Measurements from ENCODE around the gene C8B.

C8B gene

DNA sequence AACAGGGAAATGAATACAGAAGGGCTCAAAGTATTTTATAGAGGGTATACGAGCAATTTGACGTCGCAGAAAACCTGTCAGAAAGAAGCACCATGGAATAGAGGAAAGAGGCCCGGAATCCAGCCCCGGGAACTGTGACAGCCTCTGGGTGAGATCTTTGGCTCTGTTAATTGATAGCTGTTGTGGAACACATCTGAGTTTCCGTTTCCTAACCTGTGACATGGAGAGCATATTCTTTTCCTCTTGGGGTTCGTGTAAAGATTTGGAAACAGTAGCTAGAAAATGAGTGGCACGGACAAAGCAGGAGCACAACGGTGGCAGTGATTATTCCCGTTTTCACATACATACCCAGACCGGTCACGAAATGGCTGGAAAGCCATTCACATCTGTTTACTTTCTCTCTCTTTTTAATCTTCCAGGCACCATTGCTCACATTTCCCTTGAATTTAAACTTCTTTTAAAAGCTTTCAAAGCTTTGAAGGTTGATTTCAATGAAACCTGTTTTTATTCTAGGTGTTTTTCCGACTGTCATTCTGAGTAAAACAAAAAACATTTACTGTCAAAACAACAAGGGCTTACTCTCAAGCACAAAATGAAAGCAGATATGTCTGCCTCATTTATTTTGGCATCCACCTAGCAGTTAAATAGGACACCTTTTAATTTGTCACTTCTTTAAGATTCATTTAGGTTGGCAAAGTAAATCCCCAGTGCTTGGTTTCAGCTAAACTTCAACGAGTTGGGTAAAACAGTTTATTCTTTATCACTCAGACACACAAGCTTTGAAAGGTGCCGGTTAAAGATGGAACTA lies 26.7 kb upstream of the C8B start:
- Histone ChIP-seq H3K27me3 (ENCODE audit: control insufficient read depth, insufficient read depth, low read length) (no peaks in the 10 kb centered on the region), H3K27ac (ENCODE audit: low read depth, low read length) (no peak overlapping the region), H3K4me1 (ENCODE audit: control insufficient read depth, insufficient read depth, low read length) (peaks cover 20% of the 10 kb centered on the region), H3K9ac (ENCODE audit: low read length) (no peak overlapping the region), H3K9me3 (ENCODE audit: control insufficient read depth, insufficient read depth, low read depth, low read length) (no peaks in the 10 kb centered on the region), H3K4me3 (ENCODE audit: low read depth, low read length) (no peak overlapping the region), H3K36me3 (ENCODE audit: control insufficient read depth, insufficient read depth, low read length) (no peaks in the 10 kb centered on the region)

DNA sequence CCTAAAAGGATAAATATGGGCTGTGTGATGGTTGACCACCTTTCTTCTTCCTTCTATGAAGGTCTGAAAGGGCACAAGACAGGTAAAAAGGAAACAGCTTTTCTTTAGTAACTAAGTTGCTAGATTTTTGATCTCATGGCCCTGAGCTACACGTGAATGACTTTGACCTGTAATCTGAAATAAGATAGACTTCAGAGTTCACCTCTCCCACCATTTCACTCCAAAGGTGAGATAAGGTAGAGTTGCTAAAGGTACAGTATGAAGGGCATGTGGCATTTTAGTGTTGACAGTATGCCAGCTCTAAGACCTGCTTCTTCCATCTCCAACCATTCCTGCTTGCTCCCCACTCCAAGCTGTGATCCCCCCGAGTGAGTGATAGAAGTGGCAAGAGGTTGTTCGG lies 25.8 kb upstream of the C8B start:
- peaks cover 20% of the 10 kb centered on the region for H3K4me1 ChIP-seq (ENCODE audit: control insufficient read depth, insufficient read depth, low read length)

DNA sequence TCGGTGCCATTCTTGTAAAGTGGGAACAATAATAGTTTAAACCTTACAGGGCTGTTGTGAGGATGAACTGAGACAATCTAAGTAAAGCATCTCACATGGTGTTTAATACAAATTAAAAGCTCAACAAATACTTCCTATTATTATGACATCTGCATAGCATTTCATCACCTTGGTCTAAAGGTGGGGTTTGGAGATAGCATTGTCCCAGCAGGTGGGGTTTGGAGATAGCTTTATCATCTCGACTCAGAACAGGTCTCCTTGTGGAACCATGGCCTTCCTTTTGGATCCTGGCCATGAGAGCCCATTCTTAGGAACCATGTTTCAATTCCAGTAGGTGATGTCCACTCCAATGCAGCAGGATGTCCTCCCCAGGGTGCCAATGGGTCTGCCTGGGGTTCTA lies 20.6 kb upstream of the C8B start:
- H3K9me3 ChIP-seq (ENCODE audit: control insufficient read depth, insufficient read depth, low read depth, low read length) = no peaks in the 10 kb centered on the region
- H3K4me3 ChIP-seq (ENCODE audit: low read depth, low read length) = no peak overlapping the region
- H3K4me1 ChIP-seq (ENCODE audit: control insufficient read depth, insufficient read depth, low read length) = no peaks in the 10 kb centered on the region
- H3K27ac ChIP-seq (ENCODE audit: low read depth, low read length) = no peak overlapping the region
- no peak overlapping the region for H3K9ac ChIP-seq (ENCODE audit: low read length)
- no peaks in the 10 kb centered on the region for H3K36me3 ChIP-seq (ENCODE audit: control insufficient read depth, insufficient read depth, low read length)
- H3K27me3 ChIP-seq (ENCODE audit: control insufficient read depth, insufficient read depth, low read length) = no peaks in the 10 kb centered on the region

More for the DNA sequence above, 25.8 kb upstream of the C8B start:
- H3K27ac ChIP-seq (ENCODE audit: low read depth, low read length) = no peak overlapping the region
- H3K4me3 ChIP-seq (ENCODE audit: low read depth, low read length) = no peak overlapping the region
- H3K9me3 ChIP-seq (ENCODE audit: control insufficient read depth, insufficient read depth, low read depth, low read length) = no peaks in the 10 kb centered on the region
- no peak overlapping the region for H3K9ac ChIP-seq (ENCODE audit: low read length)
- no peaks in the 10 kb centered on the region for H3K36me3 ChIP-seq (ENCODE audit: control insufficient read depth, insufficient read depth, low read length)
- no peaks in the 10 kb centered on the region for H3K27me3 ChIP-seq (ENCODE audit: control insufficient read depth, insufficient read depth, low read length)

DNA sequence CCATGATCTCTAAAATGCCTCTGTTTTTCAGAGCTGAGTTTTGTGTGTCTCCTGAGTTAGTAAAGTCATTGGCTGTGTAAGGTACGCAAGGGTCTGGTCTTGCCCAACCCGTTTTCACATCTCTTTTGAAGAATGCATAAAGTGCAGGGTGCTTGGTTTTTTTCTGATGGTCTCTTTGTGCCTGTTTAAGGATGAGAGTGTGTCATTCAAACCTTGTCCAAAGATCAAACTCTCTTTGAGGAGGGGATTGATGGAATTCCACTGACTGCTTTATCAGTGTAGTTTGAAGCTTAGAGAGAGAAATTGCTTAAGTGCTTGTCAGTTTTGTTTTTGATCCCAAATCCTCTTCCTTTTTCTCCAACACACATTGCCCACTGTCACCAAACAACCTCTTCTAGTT lies 20.0 kb upstream of the C8B start:
- no peaks in the 10 kb centered on the region for H3K4me1 ChIP-seq (ENCODE audit: control insufficient read depth, insufficient read depth, low read length)
- H3K9me3 ChIP-seq (ENCODE audit: control insufficient read depth, insufficient read depth, low read depth, low read length) = no peaks in the 10 kb centered on the region
- no peaks in the 10 kb centered on the region for H3K27me3 ChIP-seq (ENCODE audit: control insufficient read depth, insufficient read depth, low read length)
- H3K4me3 ChIP-seq (ENCODE audit: low read depth, low read length) = no peak overlapping the region
- H3K36me3 ChIP-seq (ENCODE audit: control insufficient read depth, insufficient read depth, low read length) = no peaks in the 10 kb centered on the region
- H3K27ac ChIP-seq (ENCODE audit: low read depth, low read length) = no peak overlapping the region
- H3K9ac ChIP-seq (ENCODE audit: low read length) = no peak overlapping the region

DNA sequence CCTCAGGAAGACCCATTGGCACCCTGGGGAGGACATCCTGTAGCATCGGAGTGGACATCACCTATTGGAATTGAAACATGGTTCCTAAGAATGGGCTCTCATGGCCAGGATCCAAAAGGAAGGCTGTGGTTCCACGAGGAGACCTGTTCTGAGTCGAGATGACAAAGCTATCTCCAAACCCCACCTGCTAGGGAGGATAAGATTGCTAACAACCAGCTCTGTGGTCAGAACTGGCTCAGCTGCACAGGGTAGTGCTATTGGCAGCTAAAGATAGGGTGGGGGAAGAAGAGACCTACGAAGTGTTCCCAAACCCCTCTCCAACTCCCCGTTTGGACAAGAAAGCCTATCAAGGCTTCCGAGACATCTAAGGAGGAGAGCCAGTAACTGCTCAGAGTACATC lies 17.7 kb upstream of the C8B start:
- no peak overlapping the region for H3K27ac ChIP-seq (ENCODE audit: low read depth, low read length)
- no peaks in the 10 kb centered on the region for H3K27me3 ChIP-seq (ENCODE audit: control insufficient read depth, insufficient read depth, low read length)
- H3K9ac ChIP-seq (ENCODE audit: low read length) = no peak overlapping the region

DNA sequence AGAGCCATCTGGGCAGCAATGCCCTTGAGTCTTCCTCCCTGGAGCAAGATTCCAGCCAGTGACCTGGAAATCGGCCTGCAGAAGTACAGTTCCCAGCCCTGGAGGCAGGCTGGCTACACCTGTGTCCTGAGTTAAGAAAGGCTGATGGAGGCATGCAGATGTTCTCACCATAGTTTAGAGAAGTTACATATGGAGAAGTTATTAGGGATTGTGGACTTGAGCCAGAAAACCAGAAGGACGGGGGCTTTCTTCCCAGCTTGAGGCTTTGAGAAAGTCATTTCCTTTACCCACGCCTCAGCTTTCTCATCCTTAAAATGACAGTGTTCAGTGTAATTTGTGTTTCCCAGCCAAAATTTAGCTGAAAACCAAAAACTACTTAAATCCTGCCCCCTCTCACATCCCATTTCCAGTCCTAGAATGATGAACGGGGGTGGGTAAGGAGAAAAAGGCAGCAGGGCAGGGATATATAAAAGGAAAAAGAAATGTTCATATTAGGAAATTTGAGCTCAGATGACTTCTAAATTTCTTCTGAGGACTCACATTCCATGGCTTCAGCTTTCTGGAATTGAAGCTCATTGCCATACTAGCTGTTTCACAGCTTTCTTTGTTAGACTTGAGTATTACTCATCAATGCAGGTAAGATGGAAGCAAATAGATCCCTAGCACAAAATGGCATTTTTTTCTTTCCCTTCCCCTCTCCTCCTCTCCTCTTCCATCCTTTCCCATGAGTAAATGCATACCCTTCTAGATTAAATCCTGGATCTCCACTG lies 14.4 kb upstream of the C8B start:
- H3K9me3 ChIP-seq (ENCODE audit: control insufficient read depth, insufficient read depth, low read depth, low read length) = no peaks in the 10 kb centered on the region
- no peak overlapping the region for H3K9ac ChIP-seq (ENCODE audit: low read length)
- no peak overlapping the region for H3K27ac ChIP-seq (ENCODE audit: low read depth, low read length)
- H3K27me3 ChIP-seq (ENCODE audit: control insufficient read depth, insufficient read depth, low read length) = no peaks in the 10 kb centered on the region
- no peak overlapping the region for H3K4me3 ChIP-seq (ENCODE audit: low read depth, low read length)
- H3K4me1 ChIP-seq (ENCODE audit: control insufficient read depth, insufficient read depth, low read length) = no peaks in the 10 kb centered on the region
- no peaks in the 10 kb centered on the region for H3K36me3 ChIP-seq (ENCODE audit: control insufficient read depth, insufficient read depth, low read length)

More for the DNA sequence above, 17.7 kb upstream of the C8B start:
- Histone ChIP-seq H3K36me3 (ENCODE audit: control insufficient read depth, insufficient read depth, low read length) (no peaks in the 10 kb centered on the region), H3K4me1 (ENCODE audit: control insufficient read depth, insufficient read depth, low read length) (no peaks in the 10 kb centered on the region), H3K9me3 (ENCODE audit: control insufficient read depth, insufficient read depth, low read depth, low read length) (no peaks in the 10 kb centered on the region), H3K4me3 (ENCODE audit: low read depth, low read length) (no peak overlapping the region)

DNA sequence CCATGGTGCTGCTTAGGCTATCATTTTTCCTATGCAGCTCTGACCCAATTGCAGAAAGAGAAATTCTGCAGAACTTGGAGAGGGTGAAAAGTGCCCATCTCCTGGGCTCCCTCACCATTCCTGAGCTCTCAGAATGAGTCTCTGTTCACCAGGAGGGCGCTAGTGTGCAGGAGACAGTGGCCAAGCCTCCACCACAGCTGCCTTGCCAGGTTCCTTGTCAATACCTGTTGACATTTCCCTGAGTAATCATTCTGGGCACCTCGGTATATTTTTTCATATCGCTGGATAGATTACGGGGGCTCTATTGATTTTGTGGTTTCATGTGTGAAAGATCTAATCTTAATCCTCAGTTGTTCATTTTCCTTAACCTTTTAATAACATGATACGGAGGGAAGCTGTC lies 13.0 kb upstream of the C8B start:
- no peak overlapping the region for H3K27ac ChIP-seq (ENCODE audit: low read depth, low read length)
- H3K9me3 ChIP-seq (ENCODE audit: control insufficient read depth, insufficient read depth, low read depth, low read length) = no peaks in the 10 kb centered on the region
- no peak overlapping the region for H3K4me3 ChIP-seq (ENCODE audit: low read depth, low read length)
- H3K36me3 ChIP-seq (ENCODE audit: control insufficient read depth, insufficient read depth, low read length) = no peaks in the 10 kb centered on the region
- no peaks in the 10 kb centered on the region for H3K27me3 ChIP-seq (ENCODE audit: control insufficient read depth, insufficient read depth, low read length)
- no peaks in the 10 kb centered on the region for H3K4me1 ChIP-seq (ENCODE audit: control insufficient read depth, insufficient read depth, low read length)
- no peak overlapping the region for H3K9ac ChIP-seq (ENCODE audit: low read length)

DNA sequence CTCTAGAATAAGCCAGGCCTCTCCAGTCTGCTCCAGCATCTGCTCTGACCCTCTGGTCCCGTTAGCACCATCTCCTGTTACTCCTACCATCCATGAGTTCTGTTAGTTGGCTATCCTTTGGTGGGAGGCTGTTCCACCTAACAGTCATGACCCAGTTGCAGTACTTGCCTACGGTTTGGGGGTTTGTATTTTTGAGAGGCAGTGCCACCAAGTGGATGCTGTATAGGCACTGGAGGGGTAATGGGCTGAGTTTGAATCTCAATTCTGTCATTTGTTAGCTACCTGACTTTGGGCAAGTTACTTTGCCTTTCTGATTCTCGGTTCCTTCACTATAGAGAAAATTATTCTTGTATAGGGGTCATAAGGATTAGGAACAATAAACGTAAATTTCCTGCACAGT lies 12.1 kb upstream of the C8B start:
- Histone ChIP-seq H3K27me3 (ENCODE audit: control insufficient read depth, insufficient read depth, low read length) (no peaks in the 10 kb centered on the region), H3K36me3 (ENCODE audit: control insufficient read depth, insufficient read depth, low read length) (no peaks in the 10 kb centered on the region), H3K4me1 (ENCODE audit: control insufficient read depth, insufficient read depth, low read length) (no peaks in the 10 kb centered on the region), H3K4me3 (ENCODE audit: low read depth, low read length) (no peak overlapping the region), H3K9ac (ENCODE audit: low read length) (no peak overlapping the region), H3K27ac (ENCODE audit: low read depth, low read length) (no peak overlapping the region), H3K9me3 (ENCODE audit: control insufficient read depth, insufficient read depth, low read depth, low read length) (no peaks in the 10 kb centered on the region)

DNA sequence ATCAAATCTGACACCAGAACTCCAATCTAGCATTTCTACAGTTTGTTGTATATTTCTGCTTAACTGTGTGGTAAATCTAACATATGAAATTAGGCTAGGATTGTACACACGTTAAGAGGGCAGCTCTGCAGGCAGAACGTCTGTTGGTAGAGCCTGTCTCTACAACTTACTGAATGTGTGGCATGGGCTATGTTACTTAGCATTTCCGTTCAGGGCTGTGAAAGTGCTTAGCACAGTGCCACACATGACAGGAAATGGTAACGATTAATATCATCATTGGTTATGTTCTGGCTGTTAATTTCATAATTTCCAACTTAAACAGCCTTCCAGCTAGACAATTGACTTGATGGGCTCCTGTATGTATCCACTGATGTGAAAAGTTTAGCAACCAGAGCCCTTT lies 9.6 kb upstream of the C8B start:
- H3K4me3 ChIP-seq (ENCODE audit: low read depth, low read length) = no peak overlapping the region
- H3K9me3 ChIP-seq (ENCODE audit: control insufficient read depth, insufficient read depth, low read depth, low read length) = no peaks in the 10 kb centered on the region
- H3K4me1 ChIP-seq (ENCODE audit: control insufficient read depth, insufficient read depth, low read length) = no peaks in the 10 kb centered on the region
- H3K36me3 ChIP-seq (ENCODE audit: control insufficient read depth, insufficient read depth, low read length) = no peaks in the 10 kb centered on the region
- no peak overlapping the region for H3K9ac ChIP-seq (ENCODE audit: low read length)
- H3K27me3 ChIP-seq (ENCODE audit: control insufficient read depth, insufficient read depth, low read length) = no peaks in the 10 kb centered on the region
- no peak overlapping the region for H3K27ac ChIP-seq (ENCODE audit: low read depth, low read length)

DNA sequence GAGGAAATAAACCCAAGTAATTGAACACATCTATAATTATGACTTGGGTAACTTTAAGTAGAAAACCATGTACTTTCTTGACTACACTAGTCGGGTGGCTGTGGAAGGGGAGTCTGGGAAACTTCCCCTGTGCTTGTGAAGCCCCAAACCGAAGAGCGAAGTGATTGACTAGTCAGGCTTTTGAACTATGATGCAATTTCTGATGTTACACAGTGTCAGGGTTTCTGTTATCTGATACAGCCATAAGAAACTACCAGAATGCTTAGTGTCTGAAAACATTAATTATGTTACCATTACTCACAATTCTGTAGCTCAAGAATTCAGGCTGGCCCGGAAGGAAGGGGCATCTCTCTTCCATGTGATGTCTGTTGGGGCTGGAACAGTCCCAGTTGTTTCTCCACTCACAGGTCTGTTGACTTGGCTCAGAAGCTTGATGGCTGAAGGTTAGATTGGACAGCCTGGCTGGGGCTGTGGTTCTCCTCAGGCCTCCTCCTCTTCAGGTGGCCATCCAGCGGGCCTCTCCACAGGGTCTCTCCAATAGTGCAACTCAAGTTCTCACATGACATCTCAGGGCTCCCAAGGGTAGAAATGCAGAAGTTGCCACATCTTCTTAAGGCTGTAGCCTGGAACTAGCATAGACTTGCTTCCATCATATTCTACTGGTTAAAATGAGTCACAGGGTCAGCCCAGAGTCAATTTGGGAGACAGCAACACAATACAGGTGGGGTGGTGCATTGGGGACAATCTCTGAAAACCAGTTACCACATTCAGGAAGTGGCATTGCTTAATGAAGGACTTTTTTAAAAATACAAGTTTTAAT lies 8.3 kb upstream of the C8B start:
- H3K4me3 ChIP-seq (ENCODE audit: low read depth, low read length) = no peak overlapping the region
- H3K9me3 ChIP-seq (ENCODE audit: control insufficient read depth, insufficient read depth, low read depth, low read length) = peaks cover 3% of the 10 kb centered on the region
- no peaks in the 10 kb centered on the region for H3K4me1 ChIP-seq (ENCODE audit: control insufficient read depth, insufficient read depth, low read length)
- no peaks in the 10 kb centered on the region for H3K27me3 ChIP-seq (ENCODE audit: control insufficient read depth, insufficient read depth, low read length)
- no peak overlapping the region for H3K9ac ChIP-seq (ENCODE audit: low read length)
- H3K36me3 ChIP-seq (ENCODE audit: control insufficient read depth, insufficient read depth, low read length) = no peaks in the 10 kb centered on the region
- no peak overlapping the region for H3K27ac ChIP-seq (ENCODE audit: low read depth, low read length)

DNA sequence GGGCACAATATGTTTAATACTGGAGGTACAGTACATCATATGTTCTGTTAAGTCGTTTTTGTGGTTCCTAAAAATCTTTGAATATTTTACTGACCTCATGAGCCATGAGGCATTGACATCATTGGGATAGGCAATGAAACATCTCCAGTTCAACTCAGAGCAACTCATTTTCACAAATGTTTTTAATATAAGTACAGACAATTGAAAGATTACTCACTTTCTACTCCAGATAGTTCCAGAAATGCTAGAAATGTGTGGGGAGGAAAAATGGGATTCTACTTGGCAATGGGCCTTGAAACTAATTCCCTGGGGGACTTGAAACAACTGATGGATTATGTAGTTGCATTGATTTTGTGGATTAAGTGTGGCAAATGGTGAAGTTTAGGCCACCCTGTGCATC lies 7.2 kb upstream of the C8B start:
- H3K9ac ChIP-seq (ENCODE audit: low read length) = no peak overlapping the region
- H3K36me3 ChIP-seq (ENCODE audit: control insufficient read depth, insufficient read depth, low read length) = no peaks in the 10 kb centered on the region
- H3K27me3 ChIP-seq (ENCODE audit: control insufficient read depth, insufficient read depth, low read length) = no peaks in the 10 kb centered on the region
- H3K9me3 ChIP-seq (ENCODE audit: control insufficient read depth, insufficient read depth, low read depth, low read length) = peaks cover 8% of the 10 kb centered on the region
- no peaks in the 10 kb centered on the region for H3K4me1 ChIP-seq (ENCODE audit: control insufficient read depth, insufficient read depth, low read length)
- no peak overlapping the region for H3K4me3 ChIP-seq (ENCODE audit: low read depth, low read length)
- H3K27ac ChIP-seq (ENCODE audit: low read depth, low read length) = no peak overlapping the region
